SHP77 treated with DMSO at 0.1 percent for 48 hours (cell line): Measurements from ENCODE around the gene STIM1.

Experiments
- DNase-seq: peaks from one replicate; lab custom pipeline; 2025; lab: John Stamatoyannopoulos, UW

The STIM1 gene

GRCh38 chr11:3952715-3953114, 97.3 kb downstream of the STIM1 start:
- DNase-seq = no peak

DNA sequence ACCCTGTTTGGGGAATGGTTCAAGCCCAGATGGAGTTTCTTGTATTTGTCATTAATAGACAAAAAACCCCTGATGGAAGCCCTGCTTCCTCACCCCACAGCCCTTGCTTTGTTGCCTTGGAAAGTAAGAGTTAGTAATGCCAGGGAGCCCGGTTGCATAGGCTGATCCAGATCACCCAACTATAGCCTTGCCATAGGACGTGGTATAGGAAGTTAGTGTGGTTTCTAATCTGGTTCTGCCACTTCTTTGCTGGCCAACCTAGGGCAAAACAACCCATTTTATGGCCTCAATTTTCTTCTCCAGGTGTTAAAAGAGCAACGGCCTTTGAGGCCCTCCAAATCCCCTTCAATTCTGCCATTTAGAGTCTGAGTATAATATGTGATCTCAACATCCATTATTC, 97.9 kb downstream of the STIM1 start:
- DNase-seq = no peak

DNA sequence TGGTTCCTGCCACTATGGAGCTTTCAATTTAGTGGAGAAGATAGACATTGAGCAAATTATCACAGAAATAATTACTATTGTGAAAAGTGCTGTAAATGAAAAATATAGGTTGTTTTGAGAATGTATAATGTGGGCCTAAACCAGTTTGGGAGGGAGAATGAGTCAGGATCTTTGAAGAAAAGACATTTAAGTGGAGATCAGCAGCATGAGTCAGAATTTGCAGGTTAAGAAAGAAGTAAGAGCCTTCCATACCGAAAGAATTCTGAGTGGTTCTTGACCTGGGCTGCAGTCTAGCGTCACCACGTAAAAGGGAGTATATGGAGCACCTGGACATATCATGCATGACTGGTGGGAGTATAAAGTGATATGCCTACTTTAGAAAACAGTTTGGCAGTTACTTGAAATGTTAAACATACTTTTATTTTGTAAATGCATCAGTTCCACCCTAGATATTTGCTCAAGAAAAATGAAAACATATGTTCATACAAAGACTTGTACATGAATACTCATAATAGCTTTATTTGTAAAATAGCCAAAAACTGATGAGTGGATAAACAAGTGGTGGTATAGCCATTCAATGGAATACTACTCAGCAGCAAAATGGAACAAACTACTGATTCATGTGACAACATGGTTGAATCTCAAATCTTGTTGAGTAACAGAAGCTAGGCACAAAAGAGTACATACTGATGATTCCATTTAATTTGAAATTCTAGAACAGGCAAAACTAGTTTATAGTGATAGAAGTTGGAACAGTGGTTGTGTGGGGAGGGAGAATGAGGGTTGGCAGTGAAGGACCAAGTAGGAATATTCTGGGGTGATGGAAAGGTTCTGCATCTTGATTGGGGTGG, 99.2 kb downstream of the STIM1 start:
- no peak for DNase-seq

DNA sequence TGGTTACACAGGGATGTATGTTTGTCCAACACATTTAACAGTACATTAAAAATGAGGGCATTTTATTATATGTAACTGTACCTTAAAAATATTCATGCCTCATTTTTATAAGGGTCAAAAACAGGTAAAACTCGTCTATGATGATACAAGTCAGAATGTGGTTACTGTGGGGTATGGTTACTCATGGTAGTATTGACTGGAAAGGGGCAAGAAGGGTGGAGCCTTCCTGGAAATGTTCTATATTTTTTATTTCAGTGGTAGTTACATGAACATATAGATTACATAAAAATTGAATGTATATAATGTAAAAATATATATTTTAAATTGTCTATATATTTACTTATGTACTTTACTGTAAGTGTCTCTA, 99.8 kb downstream of the STIM1 start:
- no peak for DNase-seq

DNA sequence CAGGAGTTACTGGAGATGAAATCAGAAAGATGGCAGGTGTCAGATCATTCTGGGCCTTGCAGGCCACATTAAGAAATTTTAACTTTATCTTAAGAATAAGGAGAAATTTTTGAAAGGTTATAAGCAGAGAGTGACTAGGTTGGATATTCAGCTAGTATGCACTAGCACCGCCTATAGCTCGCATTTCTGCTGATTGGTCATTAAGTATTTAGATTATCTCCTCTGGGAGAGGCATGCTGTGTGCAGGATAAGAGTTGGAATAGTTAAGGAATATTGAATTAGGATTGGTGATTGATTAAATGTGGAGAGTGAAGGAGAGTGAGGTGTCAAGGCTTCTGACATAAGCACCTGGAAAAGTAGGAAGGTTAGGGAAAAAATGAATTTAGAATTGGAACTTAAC, 100.6 kb downstream of the STIM1 start:
- no peak for DNase-seq

DNA sequence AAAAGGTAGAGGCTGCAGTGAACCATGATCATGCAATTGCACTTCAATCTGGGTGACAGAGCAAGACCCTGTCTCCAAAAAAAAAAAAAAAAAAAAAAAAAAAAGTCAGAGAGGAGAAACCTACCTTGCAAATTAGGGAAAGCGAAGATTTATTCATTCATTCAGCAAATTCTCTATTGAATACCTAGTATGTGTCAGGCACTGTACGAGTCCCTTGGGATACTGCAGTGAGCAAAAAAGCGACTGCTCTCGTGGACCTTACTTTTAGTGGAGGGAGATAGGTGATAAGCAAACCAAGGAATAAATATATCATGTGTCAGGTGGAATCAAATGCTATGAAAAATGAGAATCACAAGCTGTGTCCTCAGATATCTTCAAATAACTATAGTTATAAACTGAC, 101.3 kb downstream of the STIM1 start:
- no peak for DNase-seq

- no peak for DNase-seq
Observed at GRCh38 chr11:3957437-3957836, 102.0 kb downstream of the STIM1 start.

DNA sequence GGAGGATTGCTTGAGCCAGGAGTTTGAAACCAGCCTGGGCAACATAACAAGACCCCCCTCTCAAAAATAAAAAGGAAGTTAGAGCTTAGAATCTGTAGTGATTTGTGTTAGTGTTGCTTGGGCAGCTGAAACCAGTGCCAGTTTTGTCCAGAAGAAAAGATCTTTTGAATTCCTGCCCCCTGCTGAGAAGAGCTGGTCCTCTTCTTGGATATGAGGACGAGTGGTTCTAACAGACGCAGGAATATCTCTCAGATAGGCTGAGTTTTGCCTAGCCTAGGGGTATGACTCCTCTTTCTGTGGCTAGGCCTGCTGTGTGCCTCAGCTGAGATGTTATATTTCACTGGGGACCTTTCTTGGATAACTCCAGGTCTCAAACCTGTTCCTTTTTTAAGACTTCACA, 102.8 kb downstream of the STIM1 start:
- DNase-seq = no peak

DNA sequence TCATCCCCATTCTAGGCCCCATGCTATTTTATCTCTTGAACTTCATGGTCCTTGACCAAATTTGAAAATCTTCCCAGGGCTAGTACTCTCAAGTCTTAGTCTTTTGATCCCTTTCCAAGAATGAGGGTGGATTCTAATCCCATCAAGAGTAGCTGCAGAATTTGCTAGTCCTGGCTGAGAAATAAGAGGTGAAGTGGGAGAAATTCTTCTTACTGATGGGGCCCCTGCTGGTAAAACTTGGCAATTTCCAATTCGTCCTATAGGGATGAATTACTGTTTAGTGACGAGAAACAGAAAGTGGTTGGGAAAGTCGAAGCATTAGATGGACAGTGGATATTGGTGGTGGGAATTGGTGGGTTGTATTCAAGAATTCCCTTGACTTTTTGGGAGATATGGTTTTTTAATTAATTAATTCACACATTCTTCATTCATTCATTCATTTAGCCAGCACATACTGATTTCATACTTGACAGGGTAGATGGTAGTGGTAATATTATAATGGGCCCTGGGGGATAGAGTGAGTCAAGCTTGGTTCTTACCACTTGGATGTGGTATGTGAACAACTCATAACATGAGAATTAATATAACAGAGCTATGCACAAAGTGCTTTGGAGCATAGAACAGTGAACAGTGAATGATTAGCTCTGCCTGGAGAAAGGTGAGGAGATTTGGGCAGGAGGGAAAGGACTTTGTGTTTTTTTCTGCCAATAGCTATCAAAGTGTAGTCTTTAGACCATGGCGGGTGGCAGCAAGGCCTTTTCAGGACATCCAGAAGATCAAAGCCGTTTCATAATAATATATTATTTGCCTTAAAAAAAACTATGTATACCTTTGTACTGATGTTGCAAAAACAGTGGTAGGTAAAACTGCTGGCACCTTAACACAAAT, 103.8 kb downstream of the STIM1 start:
- DNase-seq = no peak

DNA sequence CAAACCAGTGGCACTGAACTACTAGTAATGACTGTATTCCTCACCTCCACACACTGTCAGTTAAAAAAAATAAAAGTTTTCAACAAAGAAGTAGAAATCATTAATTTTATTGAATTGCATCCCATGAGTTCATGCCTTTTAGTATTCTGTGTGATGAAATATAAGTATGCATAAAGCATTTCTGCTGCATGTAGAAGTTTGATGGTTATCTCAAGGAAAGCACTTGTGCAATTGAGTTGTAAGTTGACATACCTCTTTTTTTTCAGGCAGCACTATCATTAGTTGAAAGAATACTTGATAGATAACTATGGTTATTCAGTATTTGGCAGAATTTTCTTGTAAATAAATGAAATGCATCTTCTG, 104.4 kb downstream of the STIM1 start:
- no peak for DNase-seq

GRCh38 chr11:3962406-3962840, 107.0 kb downstream of the STIM1 start:
- DNase-seq = no peak

DNA sequence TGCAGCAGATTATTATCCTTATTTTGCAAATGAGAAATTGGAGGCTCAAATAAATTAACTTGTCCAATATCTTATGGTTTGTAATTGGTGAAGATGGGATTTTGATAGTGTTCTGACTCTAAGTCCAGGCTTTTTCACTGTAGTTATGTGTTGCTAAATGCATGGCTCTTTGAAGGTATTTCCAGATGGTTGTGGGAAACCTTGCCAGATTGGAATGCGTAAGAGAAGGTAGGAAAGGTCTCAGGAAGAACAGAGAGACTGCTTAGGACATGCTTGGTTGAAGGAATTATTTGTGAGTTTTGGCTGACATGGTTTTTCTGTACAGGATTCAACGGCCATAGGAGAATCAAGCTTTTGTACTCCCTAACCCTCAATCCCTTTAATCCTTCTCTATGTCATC, 108.6 kb downstream of the STIM1 start:
- no peak for DNase-seq

DNA sequence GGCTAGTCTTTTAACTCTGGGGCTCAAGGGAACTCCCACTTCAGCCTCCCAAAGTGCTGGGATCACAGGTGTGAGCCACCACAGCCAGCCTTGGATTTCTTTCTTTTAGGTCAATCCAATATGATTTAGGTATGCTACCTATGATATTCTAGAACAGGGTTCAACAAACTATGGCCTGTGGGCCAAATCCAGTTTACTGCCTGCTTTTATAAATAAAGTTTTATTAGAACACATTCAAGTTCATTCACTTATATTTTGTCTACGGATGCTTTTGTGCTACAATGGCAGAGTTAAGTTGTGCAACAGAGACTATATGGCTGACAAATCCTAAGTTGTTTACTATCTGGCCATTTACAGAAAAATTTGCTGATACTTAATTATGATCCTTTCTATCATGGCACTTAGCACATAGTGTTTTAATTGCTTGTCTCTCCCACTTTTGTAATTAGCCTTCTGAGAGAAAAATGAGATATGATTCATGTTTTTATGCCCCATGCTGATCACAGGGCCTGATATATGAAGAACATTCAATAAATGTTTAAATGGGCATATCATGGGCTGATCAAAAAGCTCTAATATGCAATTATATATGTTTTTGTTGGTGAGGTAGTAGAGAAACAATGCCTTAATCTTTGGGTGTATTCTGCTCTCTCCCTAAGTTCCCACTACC, 109.6 kb downstream of the STIM1 start:
- DNase-seq = no peak

GRCh38 chr11:3967695-3968094, 112.2 kb downstream of the STIM1 start:
- no peak for DNase-seq

DNA sequence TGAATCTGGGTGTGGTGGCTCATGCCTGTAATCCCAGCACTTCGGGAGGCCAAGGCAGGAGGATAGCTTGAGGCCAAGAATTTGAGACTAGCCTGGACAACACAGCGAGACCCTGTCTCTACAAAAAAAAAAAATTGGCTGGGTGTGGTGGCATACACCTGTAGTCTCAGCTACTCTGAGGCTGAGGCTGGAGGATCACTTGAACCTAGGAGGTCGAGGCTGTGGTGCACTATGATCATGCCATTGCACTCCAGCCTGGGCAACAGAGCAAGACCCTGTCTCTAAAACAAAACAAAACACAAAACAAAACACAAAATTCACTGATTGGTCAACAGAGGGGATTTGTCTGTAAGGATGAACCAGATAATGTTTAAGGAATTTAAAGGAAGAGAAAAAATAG, 113.7 kb downstream of the STIM1 start:
- DNase-seq = no peak

GRCh38 chr11:3969613-3970012, 114.1 kb downstream of the STIM1 start:
- DNase-seq = no peak

DNA sequence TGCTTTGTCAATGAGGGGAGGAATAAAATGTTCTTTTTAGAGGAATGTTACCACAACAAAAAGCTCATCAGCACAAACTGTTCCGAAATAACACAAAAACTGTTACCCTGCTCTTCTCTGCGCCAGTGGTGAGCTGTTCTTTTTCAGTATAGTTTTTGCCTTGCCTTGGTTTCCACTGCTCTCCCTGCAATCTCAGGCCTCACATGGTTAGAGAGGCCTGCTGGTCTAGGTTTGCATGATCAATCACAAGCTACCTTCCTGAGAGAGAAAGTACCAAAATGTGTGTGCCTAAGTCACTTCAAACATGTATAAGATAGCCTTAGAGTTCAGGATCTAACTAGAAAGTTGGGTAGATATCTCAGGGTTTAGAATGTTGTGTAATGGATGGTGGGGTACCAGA, 114.6 kb downstream of the STIM1 start:
- DNase-seq = no peak

- no peak for DNase-seq
Observed at GRCh38 chr11:3971756-3972404, 116.4 kb downstream of the STIM1 start.

- no peak for DNase-seq
Observed at GRCh38 chr11:3972431-3972830, 117.0 kb downstream of the STIM1 start.

DNA sequence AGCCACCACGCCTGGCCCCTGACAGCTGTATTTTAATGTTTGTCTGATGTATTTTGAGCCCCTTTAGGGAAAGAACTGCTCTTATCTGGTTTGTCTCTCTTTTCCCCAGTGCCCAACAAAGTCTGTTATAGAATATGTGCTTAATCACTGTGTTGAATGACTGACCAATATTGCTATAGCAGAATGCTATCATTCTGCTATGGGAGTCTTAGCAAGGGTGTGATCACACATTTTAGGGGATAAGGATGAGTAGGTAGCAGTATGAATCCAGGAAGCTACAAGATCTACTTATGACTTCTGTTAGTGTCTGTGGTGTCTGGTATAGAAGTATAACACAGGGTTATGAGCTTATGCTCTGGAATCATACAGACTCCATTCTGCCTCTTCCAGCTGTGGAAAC, 121.6 kb downstream of the STIM1 start:
- no peak for DNase-seq

- no peak for DNase-seq
Observed at GRCh38 chr11:3981084-3981633, 125.7 kb downstream of the STIM1 start.

- no peak for DNase-seq
Observed at GRCh38 chr11:3982431-3982830, 127.0 kb downstream of the STIM1 start.
